Astrocyte of the cerebellum (primary cell): ENCODE results near the gene RGMA.

Source experiments
- DNase-seq: peaks from one replicate; pipeline ENCODE4 v3.0.0-alpha.2; 2011; ENCODE audit warnings: low read depth
- H3K4me3 ChIP-seq: 2 replicates; pipeline ENCODE4 v1.5.1; 2011; ENCODE audit warnings: mild to moderate bottlenecking, low read depth, low read length, moderate library complexity
- CTCF ChIP-seq: IDR thresholded peaks from 2 replicates; pipeline ENCODE4 v1.5.1; 2012; ENCODE audit warnings: low read length, low read depth, moderate library complexity, mild to moderate bottlenecking; ENCODE audit errors: missing control alignments
- in situ Hi-C: cut with HindIII; loops from 2 replicates; pipeline ENCODE4 v1.10.0; 2017; ENCODE audit warnings: low sequenced_read_pairs

The RGMA gene, protein sequence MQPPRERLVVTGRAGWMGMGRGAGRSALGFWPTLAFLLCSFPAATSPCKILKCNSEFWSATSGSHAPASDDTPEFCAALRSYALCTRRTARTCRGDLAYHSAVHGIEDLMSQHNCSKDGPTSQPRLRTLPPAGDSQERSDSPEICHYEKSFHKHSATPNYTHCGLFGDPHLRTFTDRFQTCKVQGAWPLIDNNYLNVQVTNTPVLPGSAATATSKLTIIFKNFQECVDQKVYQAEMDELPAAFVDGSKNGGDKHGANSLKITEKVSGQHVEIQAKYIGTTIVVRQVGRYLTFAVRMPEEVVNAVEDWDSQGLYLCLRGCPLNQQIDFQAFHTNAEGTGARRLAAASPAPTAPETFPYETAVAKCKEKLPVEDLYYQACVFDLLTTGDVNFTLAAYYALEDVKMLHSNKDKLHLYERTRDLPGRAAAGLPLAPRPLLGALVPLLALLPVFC

GRCh38 chr15:93088981-93089726 lies at the start of gene RGMA:
Gene RGMA (minus strand): TSS chr15:93089211. CDS start chr15:93088932, 279 bp downstream.
- peak within 1 kb of the TSS; percentile 30 for H3K4me3 ChIP-seq
- TF ChIP-seq CTCF, result no peak
- in situ Hi-C loops, result no loop called here
- DNase-seq, result no peak

- H3K4me3 ChIP-seq, result no peak overlapping the region
- DNase-seq, result no peak
- TF ChIP-seq CTCF, result no peak
- in situ Hi-C loops, result no loop called here
Measured at GRCh38 chr15:93136606-93137005, 47.6 kb upstream of the RGMA start.

- no peak overlapping the region for H3K4me3 ChIP-seq
- DNase-seq, result no peak
- in situ Hi-C loops, result no loop called here
- TF ChIP-seq CTCF, result no peak
Measured at GRCh38 chr15:93135997-93136397, 47.0 kb upstream of the RGMA start.

DNA sequence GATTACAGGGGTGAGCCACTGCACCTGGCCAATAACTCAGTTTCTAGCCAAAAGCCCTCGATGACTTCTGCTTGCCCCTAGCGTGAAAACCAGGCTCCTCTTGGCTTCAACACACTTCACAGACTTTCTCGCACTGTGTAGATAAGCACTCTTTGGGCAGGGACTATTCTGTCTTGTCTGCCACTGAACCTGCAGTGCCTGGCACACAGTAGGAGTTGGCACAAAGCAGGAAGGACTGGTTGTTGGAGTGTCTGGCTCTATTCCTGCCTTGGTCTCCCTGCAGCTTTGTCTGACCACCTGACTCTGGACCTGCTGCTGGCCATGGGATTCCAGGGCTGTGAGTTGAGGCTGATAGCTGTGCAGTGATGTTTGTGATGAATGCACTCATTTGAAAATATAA lies 46.4 kb upstream of the RGMA start:
- no peak for TF ChIP-seq CTCF
- DNase-seq, result no peak
- no peak overlapping the region for H3K4me3 ChIP-seq
- in situ Hi-C loops, result no loop called here

DNA sequence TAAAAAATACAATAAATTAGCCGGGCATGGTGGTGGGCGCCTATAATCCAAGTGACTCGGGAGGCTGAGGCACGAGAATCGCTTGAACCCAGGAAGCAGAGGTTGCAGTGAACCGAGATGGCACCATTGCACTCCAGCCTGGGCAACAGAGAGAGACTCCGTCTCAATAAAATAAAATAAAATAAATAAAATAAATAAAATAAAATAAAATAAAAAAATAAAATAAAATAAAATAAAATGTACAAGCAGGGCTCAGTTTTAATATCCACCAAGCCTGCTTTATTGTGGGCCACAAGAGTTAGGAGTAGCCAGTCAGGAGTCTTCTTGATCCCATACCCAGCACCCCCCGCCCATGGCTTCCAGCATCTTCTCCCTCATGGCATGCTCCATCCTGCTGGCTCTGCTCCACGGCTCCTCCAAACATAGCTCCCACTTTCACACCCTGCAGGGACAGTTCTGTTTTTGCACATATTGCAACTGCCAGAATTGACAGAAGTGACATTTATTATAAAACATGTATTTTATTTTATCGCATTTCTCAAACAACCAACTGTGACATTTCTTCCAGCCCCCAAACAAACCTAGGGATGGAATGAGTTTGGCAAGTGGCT lies 42.6 kb upstream of the RGMA start:
- H3K4me3 ChIP-seq, result no peak overlapping the region
- TF ChIP-seq CTCF, result no peak
- in situ Hi-C loops, result no loop called here
- no peak for DNase-seq

- no peak for DNase-seq
- TF ChIP-seq CTCF, result no peak
- in situ Hi-C loops, result no loop called here
- no peak overlapping the region for H3K4me3 ChIP-seq
Measured at GRCh38 chr15:93129702-93130488, 40.9 kb upstream of the RGMA start.
